ENCODE measurements around the gene ZCRB1. TPM values are rescaled to one million over a fixed set of nuclear protein-coding genes. Genes with fewer than 3 reads are reported as not detected.

Gene ZCRB1
- total RNA-seq, 4 donors from 2014 or later, result 3.4 to 22.7 (median 15.2) TPM

DNA sequence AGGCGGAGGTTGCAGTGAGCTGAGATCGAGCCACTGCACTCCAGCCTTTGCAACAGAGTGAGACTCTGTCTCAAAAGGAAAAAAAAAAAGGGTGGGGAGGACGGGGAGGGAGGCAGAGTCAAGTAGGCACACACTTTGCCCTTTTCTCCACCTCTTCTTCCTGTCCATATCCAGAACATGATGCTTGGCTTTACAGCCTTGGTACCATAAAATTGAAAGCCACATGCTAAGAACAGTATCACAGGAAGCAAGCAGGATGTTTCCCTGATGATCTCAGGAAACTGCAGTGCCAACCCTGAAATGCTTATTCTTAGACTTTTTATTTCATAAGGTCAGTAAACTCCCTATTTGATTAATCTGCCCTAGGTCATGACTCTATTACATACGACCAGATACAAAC, 55.3 kb downstream of the ZCRB1 start:
- Histone ChIP-seq H3K27me3 (no peaks in the 10 kb centered on the region), H3K4me1 (no peaks in the 10 kb centered on the region), H3K4me3 (no peak overlapping the region), H3K27ac (no peak overlapping the region), H3K36me3 (no peaks in the 10 kb centered on the region), H3K9me3 (no peaks in the 10 kb centered on the region)
- WGBS, 2 donors (ENCODE audit: low coverage in 1 of 2), result 48 to 58% methylated on average over 4 of the region's 4 CpGs
- intact Hi-C loops (cut with DNase I; ENCODE audit: low total_unique reads), result no loop called here
- in situ Hi-C loops (cut with MboI; ENCODE audit: low pct_ligation_motif_present in 1 of 4, low pct_unique_long_range_greater_than_20kb in 1 of 4, low sequenced_read_pairs in 3 of 4), result no loop called here
- TF ChIP-seq, protein P1, sequence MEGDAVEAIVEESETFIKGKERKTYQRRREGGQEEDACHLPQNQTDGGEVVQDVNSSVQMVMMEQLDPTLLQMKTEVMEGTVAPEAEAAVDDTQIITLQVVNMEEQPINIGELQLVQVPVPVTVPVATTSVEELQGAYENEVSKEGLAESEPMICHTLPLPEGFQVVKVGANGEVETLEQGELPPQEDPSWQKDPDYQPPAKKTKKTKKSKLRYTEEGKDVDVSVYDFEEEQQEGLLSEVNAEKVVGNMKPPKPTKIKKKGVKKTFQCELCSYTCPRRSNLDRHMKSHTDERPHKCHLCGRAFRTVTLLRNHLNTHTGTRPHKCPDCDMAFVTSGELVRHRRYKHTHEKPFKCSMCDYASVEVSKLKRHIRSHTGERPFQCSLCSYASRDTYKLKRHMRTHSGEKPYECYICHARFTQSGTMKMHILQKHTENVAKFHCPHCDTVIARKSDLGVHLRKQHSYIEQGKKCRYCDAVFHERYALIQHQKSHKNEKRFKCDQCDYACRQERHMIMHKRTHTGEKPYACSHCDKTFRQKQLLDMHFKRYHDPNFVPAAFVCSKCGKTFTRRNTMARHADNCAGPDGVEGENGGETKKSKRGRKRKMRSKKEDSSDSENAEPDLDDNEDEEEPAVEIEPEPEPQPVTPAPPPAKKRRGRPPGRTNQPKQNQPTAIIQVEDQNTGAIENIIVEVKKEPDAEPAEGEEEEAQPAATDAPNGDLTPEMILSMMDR (IDR thresholded peaks at IDR 0.05), result no peak
- TF ChIP-seq POLR2A (IDR thresholded peaks at IDR 0.05), result no peak
- no peak for TF ChIP-seq EP300 (IDR thresholded peaks at IDR 0.05; ENCODE audit: low read depth)
- no peak for TF ChIP-seq POLR2AphosphoS5 (IDR thresholded peaks at IDR 0.05)
- no peak for DNase-seq

DNA sequence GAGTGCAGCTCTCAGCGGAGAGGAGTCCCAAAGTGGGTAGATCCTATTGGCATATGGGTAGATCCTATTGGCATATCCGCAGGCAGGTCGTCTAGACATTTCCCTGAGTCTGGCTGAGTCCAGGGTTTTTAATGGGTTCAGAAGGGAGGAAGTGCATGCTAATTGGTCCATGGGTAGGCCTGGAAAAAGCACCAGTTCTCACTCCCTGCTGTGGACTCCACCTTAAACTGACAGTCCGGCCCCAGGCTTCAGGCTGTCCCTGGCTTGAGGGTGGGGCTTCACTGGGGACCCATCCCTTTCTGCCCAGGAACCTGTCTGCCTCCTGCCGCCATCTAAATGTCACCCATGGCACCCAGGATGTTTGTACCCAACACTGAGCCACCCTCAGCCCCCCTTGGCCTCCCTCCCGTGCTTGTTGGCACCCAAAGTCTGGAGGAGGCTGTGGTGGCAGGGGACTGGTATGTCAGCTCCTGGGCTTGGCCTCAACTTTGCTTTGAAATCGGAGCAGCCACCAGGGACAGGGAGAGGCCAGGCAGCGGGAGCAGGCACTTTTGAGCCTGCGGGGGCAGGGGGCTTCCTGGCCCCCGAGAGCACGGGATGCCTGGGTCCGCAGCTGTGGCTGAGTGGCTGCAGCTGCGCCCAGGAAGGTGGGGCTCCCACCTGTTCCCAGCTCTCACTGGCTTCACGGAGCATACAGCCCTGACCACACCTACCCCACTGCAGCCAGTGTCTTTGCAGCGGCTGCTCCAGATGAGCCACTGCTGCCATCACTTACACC, 58.3 kb downstream of the ZCRB1 start:
- no peak overlapping the region for H3K4me3 ChIP-seq
- no peaks in the 10 kb centered on the region for H3K27me3 ChIP-seq
- TF ChIP-seq POLR2A (IDR thresholded peaks at IDR 0.05) (no peak), POLR2AphosphoS5 (IDR thresholded peaks at IDR 0.05) (no peak), EP300 (IDR thresholded peaks at IDR 0.05; ENCODE audit: low read depth) (no peak)
- TF ChIP-seq, protein P1 (IDR thresholded peaks at IDR 0.05), result no peak
- intact Hi-C loops (cut with DNase I; ENCODE audit: low total_unique reads) (no loop called here), in situ Hi-C loops (cut with MboI; ENCODE audit: low pct_ligation_motif_present in 1 of 4, low pct_unique_long_range_greater_than_20kb in 1 of 4, low sequenced_read_pairs in 3 of 4) (no loop called here)
- DNase-seq, result no peak
- no peak overlapping the region for H3K27ac ChIP-seq
- H3K36me3 ChIP-seq, result no peaks in the 10 kb centered on the region
- H3K9me3 ChIP-seq, result no peaks in the 10 kb centered on the region
- 84% methylated on average over 15 of the region's 15 CpGs; no CpG with 5 or more reads in 1 of the 2 donors for WGBS, 2 donors (ENCODE audit: low coverage in 1 of 2)
- H3K4me1 ChIP-seq, result no peaks in the 10 kb centered on the region

DNA sequence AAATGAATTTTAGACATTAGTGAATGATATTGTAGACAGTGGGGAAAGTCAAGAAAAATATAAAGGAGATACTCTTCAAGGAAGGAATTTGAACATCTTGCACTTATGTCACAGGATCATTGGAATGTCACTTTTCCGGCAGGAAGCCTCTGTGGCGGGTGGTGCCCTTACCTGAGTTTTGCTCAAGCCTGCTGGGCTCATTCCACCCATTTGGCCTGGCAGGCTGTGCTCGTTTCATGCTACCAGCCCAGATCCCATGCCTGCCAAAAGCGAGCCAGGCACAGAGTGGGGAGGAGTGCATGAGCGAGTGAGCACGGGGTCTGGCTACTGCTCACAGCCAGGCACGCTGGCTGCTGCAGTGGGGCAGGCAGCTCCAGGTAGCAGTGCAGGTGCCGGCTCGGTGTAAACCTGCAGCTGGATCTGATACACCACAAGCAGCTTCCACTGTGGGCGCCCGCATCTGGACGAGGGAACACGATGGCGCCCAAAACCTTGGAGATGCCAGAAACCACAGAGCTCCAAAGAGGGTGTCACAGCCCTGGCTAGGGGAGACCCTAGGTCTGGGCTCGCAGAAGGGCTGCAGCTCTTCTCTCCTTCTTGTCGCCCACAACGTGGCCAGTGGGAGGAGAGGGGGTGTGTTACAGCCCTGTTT, 59.2 kb downstream of the ZCRB1 start:
- Histone ChIP-seq H3K27ac (no peak overlapping the region), H3K4me3 (no peak overlapping the region), H3K27me3 (no peaks in the 10 kb centered on the region), H3K4me1 (no peaks in the 10 kb centered on the region), H3K36me3 (no peaks in the 10 kb centered on the region), H3K9me3 (no peaks in the 10 kb centered on the region)
- in situ Hi-C loops (cut with MboI; ENCODE audit: low pct_ligation_motif_present in 1 of 4, low pct_unique_long_range_greater_than_20kb in 1 of 4, low sequenced_read_pairs in 3 of 4), result no loop called here
- 92 to 100% methylated on average over 2 to 17 of the region's 17 CpGs for WGBS, 2 donors (ENCODE audit: low coverage in 1 of 2)
- intact Hi-C loops (cut with DNase I; ENCODE audit: low total_unique reads), result no loop called here
- DNase-seq, result no peak
- TF ChIP-seq EP300 (IDR thresholded peaks at IDR 0.05; ENCODE audit: low read depth) (no peak), POLR2A (IDR thresholded peaks at IDR 0.05) (no peak), POLR2AphosphoS5 (IDR thresholded peaks at IDR 0.05) (no peak)
- TF ChIP-seq, protein P1 (IDR thresholded peaks at IDR 0.05), result no peak

DNA sequence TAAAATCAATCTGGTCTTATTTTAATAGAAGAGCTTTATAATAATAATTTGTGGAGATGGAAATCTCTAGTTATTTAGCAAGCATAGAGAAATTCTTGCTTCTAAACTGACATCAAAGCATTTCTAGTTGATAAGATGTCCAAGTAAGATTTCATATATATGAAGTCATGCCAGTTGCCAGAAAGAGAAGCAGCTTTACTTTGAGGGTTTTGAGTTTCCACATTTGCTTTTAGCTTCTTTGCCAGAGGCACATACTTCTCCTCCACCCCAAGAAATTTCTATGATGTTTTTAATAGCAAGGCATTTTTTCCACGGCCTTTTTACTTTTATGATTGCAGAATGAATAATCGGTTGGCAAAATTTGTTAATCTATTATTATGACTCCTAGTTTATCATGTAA, 63.6 kb downstream of the ZCRB1 start:
- intact Hi-C loops (cut with DNase I; ENCODE audit: low total_unique reads), result no loop called here
- Histone ChIP-seq H3K4me1 (no peaks in the 10 kb centered on the region), H3K4me3 (no peak overlapping the region), H3K9me3 (no peaks in the 10 kb centered on the region), H3K27ac (no peak overlapping the region), H3K27me3 (no peaks in the 10 kb centered on the region), H3K36me3 (no peaks in the 10 kb centered on the region)
- WGBS, 2 donors (ENCODE audit: low coverage in 1 of 2), result 73 to 88% methylated on average over 2 of the region's 2 CpGs
- in situ Hi-C loops (cut with MboI; ENCODE audit: low pct_ligation_motif_present in 1 of 4, low pct_unique_long_range_greater_than_20kb in 1 of 4, low sequenced_read_pairs in 3 of 4), result no loop called here
- TF ChIP-seq EP300 (IDR thresholded peaks at IDR 0.05; ENCODE audit: low read depth) (no peak), POLR2A (IDR thresholded peaks at IDR 0.05) (no peak), POLR2AphosphoS5 (IDR thresholded peaks at IDR 0.05) (no peak)
- TF ChIP-seq, protein P1 (IDR thresholded peaks at IDR 0.05), result no peak
- no peak for DNase-seq
